LNCaP clone FGC (cell line): ENCODE results near the gene P2RX2.

Source experiments
- DNase-seq: peaks from one replicate; pipeline ENCODE4 v3.0.0-alpha.2; 2011; ENCODE audit warnings: low read depth
- H3K4me3 ChIP-seq: 2 replicates; pipeline ENCODE4 v1.5.1; 2011; ENCODE audit warnings: mild to moderate bottlenecking, low read depth, low read length, control low read depth
- CTCF ChIP-seq: IDR thresholded peaks from 2 replicates; pipeline ENCODE4 v1.5.1; 2012; ENCODE audit warnings: mild to moderate bottlenecking; ENCODE audit not compliant: control insufficient read depth, insufficient read depth; ENCODE audit errors: extremely low read depth

The P2RX2 gene

GRCh38 chr12:132619386-132620112 is 973 bp downstream of the P2RX2 start:
- no peak for TF ChIP-seq CTCF
- no peak overlapping the region for H3K4me3 ChIP-seq
- no peak for DNase-seq

- no peak overlapping the region for H3K4me3 ChIP-seq
- no peak for TF ChIP-seq CTCF
- DNase-seq, result no peak
Measured at GRCh38 chr12:132620113-132620898, 1.7 kb downstream of the P2RX2 start.

- TF ChIP-seq CTCF, result no peak
- DNase-seq, result no peak
- H3K4me3 ChIP-seq, result no peak overlapping the region
Measured at GRCh38 chr12:132620899-132621656, 2.5 kb downstream of the P2RX2 start.

GRCh38 chr12:132621657-132622435 is 3.3 kb downstream of the P2RX2 start:
- TF ChIP-seq CTCF, result no peak
- no peak for DNase-seq
- H3K4me3 ChIP-seq, result no peak overlapping the region

GRCh38 chr12:132622437-132623071 is 4.0 kb downstream of the P2RX2 start:
- H3K4me3 ChIP-seq, result no peak overlapping the region
- no peak for TF ChIP-seq CTCF
- no peak for DNase-seq
